BE2C (cell line): ENCODE measurements around the gene IRF4.
"Not testable (repeated sequence)": the region's sequence is repeated elsewhere in the genome, so short reads cannot be mapped to it uniquely, and the experiment has no call there.

Experiments used
- DNase-seq: peaks from one replicate; pipeline ENCODE4 v3.0.0-alpha.2; 2020
- H3K27me3 ChIP-seq: fragments of 250-450 bp; sonication (Bioruptor Pico); 2 replicates; pipeline ENCODE4 v1.5.1; 2020; ENCODE audit warnings: mild to moderate bottlenecking
- H3K36me3 ChIP-seq: fragments of 250-450 bp; sonication (Bioruptor Pico); 2 replicates; pipeline ENCODE4 v1.5.1; 2020; ENCODE audit warnings: mild to moderate bottlenecking
- H3K4me1 ChIP-seq: fragments of 250-450 bp; sonication (Bioruptor Pico); 2 replicates; pipeline ENCODE4 v1.5.1; 2020
- H3K4me3 ChIP-seq: 2 replicates; pipeline ENCODE4 v1.5.1; 2011; ENCODE audit warnings: low read depth, low read length
- H3K9me3 ChIP-seq: fragments of 250-450 bp; sonication (Bioruptor Pico); 2 replicates; pipeline ENCODE4 v1.5.1; 2020
- CTCF ChIP-seq: IDR thresholded peaks from 2 replicates; pipeline ENCODE4 v1.5.1; 2012; ENCODE audit warnings: mild to moderate bottlenecking, low read depth, low read length

Gene IRF4

GRCh38 chr6:421211-421610 lies 29.7 kb downstream of the IRF4 start:
- no peaks in the 10 kb centered on the region for H3K27me3 ChIP-seq
- no peaks in the 10 kb centered on the region for H3K4me1 ChIP-seq
- DNase-seq = no peak
- no peaks in the 10 kb centered on the region for H3K9me3 ChIP-seq
- TF ChIP-seq CTCF = no peak
- H3K36me3 ChIP-seq = no peaks in the 10 kb centered on the region
- no peak overlapping the region for H3K4me3 ChIP-seq

GRCh38 chr6:422433-423054 lies 31.0 kb downstream of the IRF4 start:
- Histone ChIP-seq H3K27me3 (no peaks in the 10 kb centered on the region), H3K9me3 (no peaks in the 10 kb centered on the region), H3K36me3 (no peaks in the 10 kb centered on the region), H3K4me1 (no peaks in the 10 kb centered on the region), H3K4me3 (no peak overlapping the region)
- DNase-seq = no peak
- TF ChIP-seq CTCF = no peak

GRCh38 chr6:423055-423798 lies 31.7 kb downstream of the IRF4 start:
- TF ChIP-seq CTCF = no peak
- no peak overlapping the region for H3K4me3 ChIP-seq
- no peaks in the 10 kb centered on the region for H3K36me3 ChIP-seq
- H3K9me3 ChIP-seq = no peaks in the 10 kb centered on the region
- no peak for DNase-seq
- H3K4me1 ChIP-seq = no peaks in the 10 kb centered on the region
- no peaks in the 10 kb centered on the region for H3K27me3 ChIP-seq

- Histone ChIP-seq H3K4me1 (no peaks in the 10 kb centered on the region), H3K9me3 (no peaks in the 10 kb centered on the region), H3K27me3 (no peaks in the 10 kb centered on the region), H3K4me3 (no peak overlapping the region), H3K36me3 (no peaks in the 10 kb centered on the region)
- DNase-seq = no peak
- TF ChIP-seq CTCF = no peak
These were observed 32.3 kb downstream of the IRF4 start for GRCh38 chr6:423799-424345.

GRCh38 chr6:424741-425417 lies 33.3 kb downstream of the IRF4 start:
- no peaks in the 10 kb centered on the region for H3K36me3 ChIP-seq
- H3K9me3 ChIP-seq = no peaks in the 10 kb centered on the region
- DNase-seq = no peak
- TF ChIP-seq CTCF = no peak
- no peaks in the 10 kb centered on the region for H3K27me3 ChIP-seq
- no peak overlapping the region for H3K4me3 ChIP-seq
- no peaks in the 10 kb centered on the region for H3K4me1 ChIP-seq

- H3K4me1 ChIP-seq, H3K9me3 ChIP-seq, H3K36me3 ChIP-seq, H3K27me3 ChIP-seq, DNase-seq, H3K4me3 ChIP-seq: not testable (repeated sequence)
These were observed 33.9 kb downstream of the IRF4 start for GRCh38 chr6:425418-425788.

GRCh38 chr6:426198-426738 lies 34.7 kb downstream of the IRF4 start:
- not testable (repeated sequence) for H3K36me3 ChIP-seq, H3K4me1 ChIP-seq

More at GRCh38 chr6:426198-426738, 34.7 kb downstream of the IRF4 start:
- DNase-seq, H3K9me3 ChIP-seq, H3K27me3 ChIP-seq, H3K4me3 ChIP-seq: not testable (repeated sequence)
